HepG2 (cell line): ENCODE results near the gene SEMA4C. TPM values are rescaled to one million over a fixed set of nuclear protein-coding genes. Genes with fewer than 3 reads are reported as not detected.

Source experiments
- ATAC-seq: fragments of 200-7000 bp; cut with Tn5 transposase; 3 replicates; pipeline ENCODE4 v1.9.1; 2020; ENCODE audit warnings: mild to moderate bottlenecking, moderate library complexity
- BruUV-seq: library from RNA; stranded (reverse); fragments of 400-500 nt; replicated peaks from 2 replicates; lab custom pipeline; 2021; lab: Mats Ljungman, UMichigan
- CTCF ChIA-PET: fragments of 300-600 bp; formaldehyde crosslinking; extraction: SDS; loops from one replicate; lab custom pipeline; 2021; ENCODE audit warnings: low total read pairs, inconsistent platforms, low intra/inter-chr PET ratio; lab: Yijun Ruan, JAX
- POLR2A ChIA-PET: fragments of 350-600 bp; sonication (Branson Sonifier 250); formaldehyde crosslinking; loops from one replicate; lab custom pipeline; 2020; ENCODE audit warnings: antibody characterized with exemption, inconsistent platforms; lab: Yijun Ruan, JAX
- DNase-seq: peaks from one replicate; pipeline ENCODE4 v3.0.0-alpha.2; 2015; ENCODE audit warnings: low spot score
- FAIRE-seq: peaks from 3 replicates; lab custom pipeline; 2011; peaks lifted over from hg19 to GRCh38; lab: Jason Lieb, UNC
- H2AFZ ChIP-seq: one replicate; pipeline ENCODE4 v1.6.1; 2011; ENCODE audit warnings: low read length, inconsistent platforms
- H3K27ac ChIP-seq: fragments of 300-600 bp; 3 replicates; pipeline ENCODE4 v1.8.0; 2011; ENCODE audit warnings: mixed run types, mild to moderate bottlenecking, mixed read lengths, low read length, inconsistent platforms; ENCODE audit not compliant: insufficient read depth; ENCODE audit errors: extremely low read length
- H3K27me3 ChIP-seq, 2 experiments: fragments of 200-600 bp in 1 of 2; 2 replicates in 1 of 2; 3 replicates in 1 of 2; pipeline versions ENCODE4 v1.6.0 to v1.8.0; 2011; ENCODE audit warnings: low read length in 2 of 2, mild to moderate bottlenecking in 2 of 2, moderate library complexity in 2 of 2, inconsistent platforms in 1 of 2; ENCODE audit not compliant: insufficient read depth in 2 of 2, control insufficient read depth in 1 of 2
- H3K36me3 ChIP-seq, 2 experiments: fragments of 200-600 bp in 1 of 2; replicated peaks in 1 of 2; 2 replicates in 1 of 2; 3 replicates in 1 of 2; pipeline versions ENCODE4 v1.5.1 to v1.8.0; 2011; ENCODE audit warnings: low read length in 2 of 2, inconsistent platforms in 1 of 2; ENCODE audit not compliant: insufficient read depth in 2 of 2, control insufficient read depth in 1 of 2
- H3K4me1 ChIP-seq: 2 replicates; pipeline ENCODE4 v1.5.1; 2012; ENCODE audit warnings: low read length, inconsistent platforms; ENCODE audit not compliant: insufficient read depth
- H3K4me2 ChIP-seq: 2 replicates; pipeline ENCODE4 v1.6.0; 2011; ENCODE audit warnings: low read depth, low read length, inconsistent platforms
- H3K4me3 ChIP-seq, 3 experiments: fragments of 200-600 bp in 1 of 3; sonication (generic), shearing (Covaris generic) in 1 of 3; replicated peaks in 1 of 3; 2 replicates each; pipeline ENCODE4 v1.5.1; 2011 to 2016; ENCODE audit warnings: low read length in 3 of 3, inconsistent platforms in 2 of 3, low read depth in 2 of 3, mild to moderate bottlenecking in 2 of 3, control low read depth in 1 of 3, mixed read lengths in 1 of 3; ENCODE audit not compliant: insufficient read depth in 1 of 3
- H3K79me2 ChIP-seq: one replicate; pipeline ENCODE4 v1.6.1; 2011; ENCODE audit warnings: low read length, inconsistent platforms; ENCODE audit not compliant: insufficient read depth
- H3K9ac ChIP-seq: 2 replicates; pipeline ENCODE4 v1.6.0; 2011; ENCODE audit warnings: mild to moderate bottlenecking, low read depth, low read length, inconsistent platforms; ENCODE audit not compliant: insufficient read depth
- H3K9me3 ChIP-seq: 2 replicates; pipeline ENCODE4 v1.5.1; 2012; ENCODE audit warnings: mild to moderate bottlenecking, low read length
- H4K20me1 ChIP-seq: 2 replicates; pipeline ENCODE4 v1.6.0; 2011; ENCODE audit warnings: inconsistent platforms, mild to moderate bottlenecking, low read length, moderate library complexity; ENCODE audit not compliant: insufficient read depth
- ATRX ChIP-seq: sonication (generic); formaldehyde crosslinking; IDR thresholded peaks from 2 replicates; pipeline ENCODE4 v1.4.0; 2020; ENCODE audit warnings: missing genetic modification reagents, borderline replicate concordance
- DNMT3B ChIP-seq: conservative IDR thresholded peaks from 2 replicates; pipeline ENCODE4 v1.6.1; 2016; ENCODE audit warnings: missing biosample characterization, control low read depth
- E2F5 ChIP-seq: sonication (generic); formaldehyde crosslinking; conservative IDR thresholded peaks from 2 replicates; pipeline ENCODE4 v1.4.0; 2020; ENCODE audit warnings: missing genetic modification reagents
- PLSCR1 ChIP-seq: sonication (generic); formaldehyde crosslinking; IDR thresholded peaks from 2 replicates; pipeline ENCODE4 v1.5.0; 2020; ENCODE audit warnings: missing genetic modification reagents, mild to moderate bottlenecking, borderline replicate concordance
- REL ChIP-seq: sonication (generic); formaldehyde crosslinking; conservative IDR thresholded peaks from 2 replicates; pipeline ENCODE4 v1.8.0; 2022; ENCODE audit warnings: mild to moderate bottlenecking, missing genetic modification reagents, moderate library complexity
- RORA ChIP-seq: sonication (generic); formaldehyde crosslinking; IDR thresholded peaks from 2 replicates; pipeline ENCODE4 v1.5.0; 2020; ENCODE audit warnings: mild to moderate bottlenecking, missing genetic modification reagents, moderate library complexity
- TEAD3 ChIP-seq: optimal IDR thresholded peaks from 2 replicates; pipeline ENCODE3; 2016; ENCODE audit warnings: borderline replicate concordance
- ZNF343 ChIP-seq: sonication (generic); formaldehyde crosslinking; IDR thresholded peaks from 2 replicates; pipeline ENCODE4 v1.4.0; 2020; ENCODE audit warnings: mild to moderate bottlenecking, missing genetic modification reagents
- ZNF572 ChIP-seq: sonication (generic); formaldehyde crosslinking; IDR thresholded peaks from 2 replicates; pipeline ENCODE4 v1.5.1; 2020; ENCODE audit warnings: mild to moderate bottlenecking, missing genetic modification reagents
- ZNF788 ChIP-seq: sonication (generic); formaldehyde crosslinking; IDR thresholded peaks from 2 replicates; pipeline ENCODE4 v1.5.0; 2020; ENCODE audit warnings: mild to moderate bottlenecking, missing genetic modification reagents, borderline replicate concordance
- WGBS: methylation state at CpG from one replicate; pipeline ENCODE4 v1.1.6; 2017; ENCODE audit warnings: low lambda C conversion rate; 5-methylcytosine and 5-hydroxymethylcytosine counted together
- in situ Hi-C: cut with HindIII; loops from 2 replicates; pipeline ENCODE4 v1.10.0; 2017; ENCODE audit warnings: low pct_unique_long_range_greater_than_20kb; ENCODE audit not compliant: extremely low pct_ligation_motif_present
- intact Hi-C: fragments of 100-400 bp; cut with micrococcal nuclease; formaldehyde crosslinking; loops from one replicate; pipeline ENCODE4 v1.10.0; 2022; ENCODE audit not compliant: unreplicated experiment
- polyA plus RNA-seq, 8 experiments: library from polyadenylated mRNA; depleted of rRNA in 3 of 8; stranded (reverse) in 7 of 8; unstranded in 1 of 8; fragments of >200 nt; fragmentation: Illumina TruSeq in 4 of 8; extraction: Trizol in 4 of 8; gene quantifications; 2 replicates each; pipeline versions ENCODE4 v1.2.1 to v1.2.3, GENCODE V29; 2011 to 2016; ENCODE audit warnings: low read depth in 4 of 8, missing spikeins in 1 of 8, mixed read lengths in 1 of 8; ENCODE audit not compliant: insufficient read depth in 1 of 8
- total RNA-seq, 5 experiments: library from RNA; depleted of rRNA; stranded (reverse); fragments of >200 nt; fragmentation: Illumina TruSeq; extraction: Trizol; gene quantifications; 2 replicates each; pipeline ENCODE4 v1.2.3, GENCODE V29; 2016; ENCODE audit warnings: low read depth in 1 of 5
- TF ChIP-seq, protein P1 (sequence below): sonication (generic); formaldehyde crosslinking; IDR thresholded peaks from 2 replicates; pipeline ENCODE4 v1.5.1; 2020; ENCODE audit warnings: missing genetic modification reagents, mild to moderate bottlenecking, borderline replicate concordance
- TF ChIP-seq, protein P2 (sequence below): sonication (generic); formaldehyde crosslinking; IDR thresholded peaks from 2 replicates; pipeline ENCODE4 v1.8.0; 2022; ENCODE audit warnings: mild to moderate bottlenecking, missing genetic modification reagents, moderate library complexity
- TF ChIP-seq, protein P3 (sequence below): sonication (generic); formaldehyde crosslinking; IDR thresholded peaks from 2 replicates; pipeline ENCODE4 v1.8.0; 2022; ENCODE audit warnings: missing genetic modification reagents, mild to moderate bottlenecking, borderline replicate concordance
- TF ChIP-seq, protein P4 (sequence below): IDR thresholded peaks from 2 replicates; pipeline ENCODE4 v1.6.1; 2016; ENCODE audit warnings: missing compliant biosample characterization, missing genetic modification reagents, borderline replicate concordance
- TF ChIP-seq, protein P5 (sequence below): sonication (generic); formaldehyde crosslinking; IDR thresholded peaks from 2 replicates; pipeline ENCODE4 v1.5.0; 2020; ENCODE audit warnings: missing genetic modification reagents

SEMA4C gene
- total and polyA plus RNA-seq, 2 of the 13 experiments (the other 11 are each of a cell fraction or from before 2014, with no cell fraction given), result 25.9 to 46.6 TPM

DNA sequence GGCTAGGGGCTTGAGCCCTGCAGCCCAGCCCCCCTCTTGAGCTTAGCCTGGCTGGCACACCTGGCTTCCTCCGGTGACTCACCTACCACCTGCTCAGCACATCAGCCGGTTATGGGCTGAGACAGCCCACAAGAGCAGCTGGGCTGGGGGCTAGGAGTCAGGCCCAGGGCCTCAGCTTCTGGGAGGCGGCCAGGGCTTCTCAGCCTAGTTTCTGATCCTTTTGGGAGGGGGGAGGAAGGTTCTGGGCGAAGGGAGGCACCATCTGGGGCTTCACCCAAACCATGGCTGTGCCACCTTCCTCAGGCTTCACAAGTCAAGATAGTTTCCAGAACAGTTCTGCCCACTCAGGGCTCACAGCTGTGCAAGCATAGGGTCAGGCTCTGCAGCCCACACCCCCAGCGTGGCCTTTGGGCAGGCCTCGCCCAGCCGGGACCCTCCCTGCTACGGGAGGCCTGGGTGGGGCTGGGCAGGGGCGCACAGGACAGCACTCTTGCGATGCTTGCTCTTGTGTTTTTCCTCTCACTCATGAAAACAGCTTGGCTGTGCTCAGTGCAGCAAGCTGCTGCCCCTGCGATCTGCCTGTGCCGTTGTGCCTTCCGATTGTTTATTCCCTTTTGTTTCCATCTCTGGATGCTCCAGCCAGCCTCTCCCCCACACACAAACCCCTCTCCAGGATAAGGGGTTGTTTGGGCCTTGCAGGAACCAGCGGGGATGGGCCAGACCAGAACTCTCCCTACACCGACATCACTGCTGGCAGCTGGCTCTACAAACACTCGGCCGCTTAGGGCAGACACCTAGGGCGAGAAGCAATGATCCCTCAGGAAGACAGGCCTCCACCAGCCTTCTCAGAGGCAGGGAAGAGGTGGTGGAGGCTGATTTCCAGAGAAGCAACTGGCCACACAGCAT lies 26.1 kb upstream of the SEMA4C start:
- Histone ChIP-seq H2AFZ (no peak overlapping the region), H3K27ac (no peak overlapping the region), H3K4me2 (no peak overlapping the region), H3K9ac (no peak overlapping the region), H3K79me2 (no peaks in the 10 kb centered on the region), H3K36me3 (no peaks in the 10 kb centered on the region), H3K9me3 (no peaks in the 10 kb centered on the region), H3K27me3 (peaks cover 23 to 69% of the 10 kb centered on the region in 2 experiments), H3K4me1 (no peaks in the 10 kb centered on the region), H3K4me3 (no peak overlapping the region), H4K20me1 (no peaks in the 10 kb centered on the region)
- intact Hi-C loops, result no loop called here
- WGBS, result 34% methylated on average over 9 of the region's 18 CpGs
- ChIA-PET POLR2A (no interaction called here), CTCF (no interaction called here)
- in situ Hi-C loops, result no loop called here
- no TSS peak for BruUV-seq
- TF ChIP-seq RORA (CRISPR knock-in tag), result no peak
- no peak for TF ChIP-seq PLSCR1 (CRISPR knock-in tag)
- TF ChIP-seq E2F5 (CRISPR knock-in tag), result no peak
- TF ChIP-seq, protein P1, sequence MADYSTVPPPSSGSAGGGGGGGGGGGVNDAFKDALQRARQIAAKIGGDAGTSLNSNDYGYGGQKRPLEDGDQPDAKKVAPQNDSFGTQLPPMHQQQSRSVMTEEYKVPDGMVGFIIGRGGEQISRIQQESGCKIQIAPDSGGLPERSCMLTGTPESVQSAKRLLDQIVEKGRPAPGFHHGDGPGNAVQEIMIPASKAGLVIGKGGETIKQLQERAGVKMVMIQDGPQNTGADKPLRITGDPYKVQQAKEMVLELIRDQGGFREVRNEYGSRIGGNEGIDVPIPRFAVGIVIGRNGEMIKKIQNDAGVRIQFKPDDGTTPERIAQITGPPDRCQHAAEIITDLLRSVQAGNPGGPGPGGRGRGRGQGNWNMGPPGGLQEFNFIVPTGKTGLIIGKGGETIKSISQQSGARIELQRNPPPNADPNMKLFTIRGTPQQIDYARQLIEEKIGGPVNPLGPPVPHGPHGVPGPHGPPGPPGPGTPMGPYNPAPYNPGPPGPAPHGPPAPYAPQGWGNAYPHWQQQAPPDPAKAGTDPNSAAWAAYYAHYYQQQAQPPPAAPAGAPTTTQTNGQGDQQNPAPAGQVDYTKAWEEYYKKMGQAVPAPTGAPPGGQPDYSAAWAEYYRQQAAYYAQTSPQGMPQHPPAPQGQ (CRISPR knock-in tag), result no peak
- TF ChIP-seq TEAD3 (CRISPR knock-in tag), result no peak
- TF ChIP-seq, protein P2, sequence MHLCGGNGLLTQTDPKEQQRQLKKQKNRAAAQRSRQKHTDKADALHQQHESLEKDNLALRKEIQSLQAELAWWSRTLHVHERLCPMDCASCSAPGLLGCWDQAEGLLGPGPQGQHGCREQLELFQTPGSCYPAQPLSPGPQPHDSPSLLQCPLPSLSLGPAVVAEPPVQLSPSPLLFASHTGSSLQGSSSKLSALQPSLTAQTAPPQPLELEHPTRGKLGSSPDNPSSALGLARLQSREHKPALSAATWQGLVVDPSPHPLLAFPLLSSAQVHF (CRISPR knock-in tag), result no peak
- TF ChIP-seq, protein P3, sequence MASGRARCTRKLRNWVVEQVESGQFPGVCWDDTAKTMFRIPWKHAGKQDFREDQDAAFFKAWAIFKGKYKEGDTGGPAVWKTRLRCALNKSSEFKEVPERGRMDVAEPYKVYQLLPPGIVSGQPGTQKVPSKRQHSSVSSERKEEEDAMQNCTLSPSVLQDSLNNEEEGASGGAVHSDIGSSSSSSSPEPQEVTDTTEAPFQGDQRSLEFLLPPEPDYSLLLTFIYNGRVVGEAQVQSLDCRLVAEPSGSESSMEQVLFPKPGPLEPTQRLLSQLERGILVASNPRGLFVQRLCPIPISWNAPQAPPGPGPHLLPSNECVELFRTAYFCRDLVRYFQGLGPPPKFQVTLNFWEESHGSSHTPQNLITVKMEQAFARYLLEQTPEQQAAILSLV (CRISPR knock-in tag), result no peak
- no peak for TF ChIP-seq REL (CRISPR knock-in tag)
- no peak for TF ChIP-seq DNMT3B
- no peak for TF ChIP-seq ATRX (CRISPR knock-in tag)
- no peak for TF ChIP-seq ZNF572 (CRISPR knock-in tag)
- TF ChIP-seq, protein P4, sequence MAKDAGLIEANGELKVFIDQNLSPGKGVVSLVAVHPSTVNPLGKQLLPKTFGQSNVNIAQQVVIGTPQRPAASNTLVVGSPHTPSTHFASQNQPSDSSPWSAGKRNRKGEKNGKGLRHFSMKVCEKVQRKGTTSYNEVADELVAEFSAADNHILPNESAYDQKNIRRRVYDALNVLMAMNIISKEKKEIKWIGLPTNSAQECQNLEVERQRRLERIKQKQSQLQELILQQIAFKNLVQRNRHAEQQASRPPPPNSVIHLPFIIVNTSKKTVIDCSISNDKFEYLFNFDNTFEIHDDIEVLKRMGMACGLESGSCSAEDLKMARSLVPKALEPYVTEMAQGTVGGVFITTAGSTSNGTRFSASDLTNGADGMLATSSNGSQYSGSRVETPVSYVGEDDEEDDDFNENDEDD (CRISPR knock-in tag), result no peak
- TF ChIP-seq, protein P5, sequence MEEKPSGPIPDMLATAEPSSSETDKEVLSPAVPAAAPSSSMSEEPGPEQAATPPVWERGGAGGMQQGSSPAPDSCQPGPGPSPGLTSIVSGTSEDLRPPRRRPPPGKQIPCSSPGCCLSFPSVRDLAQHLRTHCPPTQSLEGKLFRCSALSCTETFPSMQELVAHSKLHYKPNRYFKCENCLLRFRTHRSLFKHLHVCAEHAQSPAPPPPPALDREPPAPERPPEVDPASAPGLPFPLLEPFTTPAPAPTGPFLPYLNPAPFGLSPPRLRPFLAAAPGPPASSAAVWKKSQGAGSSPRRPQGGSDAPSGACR, result no peak
- TF ChIP-seq ZNF788 (CRISPR knock-in tag), result no peak
- no peak for TF ChIP-seq ZNF343 (CRISPR knock-in tag)
- DNase-seq (no peak), ATAC-seq (no peak; the same call in 2 of the 3 replicates), FAIRE-seq (no peak)
